GM21825 (cell line): ENCODE results near the gene RMND1.
"Not testable (repeated sequence)": the region's sequence is repeated elsewhere in the genome, so short reads cannot be mapped to it uniquely, and the experiment has no call there.

Source experiments
- ATAC-seq: cut with Tn5 transposase; IDR thresholded peaks from one replicate; pipeline ENCODE4 v1.9.1; 2021; ENCODE audit warnings: mild to moderate bottlenecking, moderate library complexity; ENCODE audit not compliant: unreplicated experiment

The RMND1 gene

DNA sequence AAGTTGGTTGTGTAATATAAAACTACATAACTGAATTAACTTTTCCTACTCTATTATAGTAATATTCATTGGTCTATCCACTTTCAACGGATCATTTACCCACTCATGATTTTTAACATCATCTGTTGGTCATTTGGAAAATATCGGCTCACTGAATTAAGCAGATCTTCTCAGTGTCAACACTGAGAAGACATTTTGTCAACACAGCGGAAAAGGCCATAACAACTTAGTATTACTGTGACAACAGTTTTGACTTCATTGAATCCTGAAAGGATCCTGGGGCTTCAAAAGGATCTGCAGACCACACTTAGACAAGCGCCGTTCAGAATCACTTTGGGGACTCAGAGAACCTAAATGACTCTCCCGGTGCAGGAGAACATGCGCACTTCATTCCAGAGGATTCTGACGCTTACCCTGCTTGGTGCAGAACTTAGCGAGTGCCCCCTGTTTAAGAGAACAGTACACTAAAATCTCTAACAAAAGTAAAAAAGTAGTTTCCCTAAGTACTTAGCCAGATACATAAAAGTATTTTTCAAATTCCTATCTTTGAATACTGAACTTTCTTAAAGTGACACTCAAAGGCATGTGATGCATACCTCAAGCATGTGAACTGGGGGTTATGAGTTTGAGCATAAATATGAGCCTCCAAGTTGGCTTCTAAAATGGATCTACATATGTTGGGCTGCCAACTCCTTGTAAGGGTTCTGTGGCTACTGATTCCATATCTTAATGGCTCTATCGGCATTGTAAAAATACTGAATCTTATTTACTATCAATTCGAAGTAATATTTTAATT lies 64.6 kb downstream of the RMND1 start:
- ATAC-seq, result no peak

DNA sequence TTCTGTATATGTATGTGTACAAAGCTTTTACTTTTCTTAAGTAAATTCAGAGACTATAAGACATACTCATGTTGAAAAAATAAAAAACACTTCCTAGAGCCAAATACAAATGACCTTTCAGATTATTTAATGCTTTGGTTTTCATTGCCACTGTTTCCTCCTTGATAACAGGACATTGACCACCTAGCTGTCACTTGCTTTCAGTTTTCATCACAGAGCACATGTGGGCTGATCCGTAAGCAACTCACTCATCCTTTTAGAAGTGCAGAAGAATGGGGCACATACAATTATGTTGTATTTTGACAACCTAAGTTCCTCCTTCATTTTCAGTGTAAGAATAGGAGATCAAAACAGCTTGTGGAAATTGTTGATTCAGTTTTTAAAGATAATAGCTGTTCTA lies 66.7 kb downstream of the RMND1 start:
- ATAC-seq, result no peak

DNA sequence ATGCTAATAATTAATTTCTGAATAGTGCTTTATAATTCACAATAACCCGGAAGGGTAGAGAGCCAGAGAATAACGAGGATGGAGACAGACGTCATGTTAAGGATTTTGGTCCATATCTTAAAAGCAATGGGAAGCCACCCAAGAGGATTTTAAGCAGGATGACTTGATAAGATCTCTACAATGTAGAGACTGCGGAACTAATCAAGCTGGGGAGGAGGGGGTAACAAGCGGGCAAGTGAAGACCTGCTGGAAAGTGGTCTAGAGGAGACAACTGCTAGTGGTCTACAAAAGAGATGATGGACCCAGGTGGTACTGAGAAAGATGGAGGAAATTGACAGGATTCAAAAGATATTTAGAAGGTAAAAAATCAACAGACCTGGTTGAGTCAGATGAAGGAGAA lies 67.8 kb downstream of the RMND1 start:
- ATAC-seq, result no peak

DNA sequence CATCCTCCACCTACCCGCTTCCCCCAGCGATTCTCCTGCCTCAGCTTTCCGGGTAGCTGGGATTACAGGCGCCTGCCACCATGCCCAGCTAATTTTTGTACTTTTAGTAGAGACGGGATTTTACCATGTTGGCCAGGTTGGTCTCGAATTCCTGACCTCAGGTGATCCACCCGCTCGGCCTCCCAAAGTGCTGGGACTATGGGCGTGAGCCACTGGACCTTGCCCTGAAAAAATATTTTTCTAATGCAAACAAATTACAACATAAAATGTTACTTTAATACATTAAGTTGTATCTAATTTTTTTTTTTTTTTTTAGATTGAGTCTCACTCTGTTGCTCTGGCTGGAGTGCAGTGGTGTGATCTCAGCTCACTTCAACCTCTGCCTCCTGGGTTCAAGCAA lies 69.3 kb downstream of the RMND1 start:
- ATAC-seq, result not testable (repeated sequence)

DNA sequence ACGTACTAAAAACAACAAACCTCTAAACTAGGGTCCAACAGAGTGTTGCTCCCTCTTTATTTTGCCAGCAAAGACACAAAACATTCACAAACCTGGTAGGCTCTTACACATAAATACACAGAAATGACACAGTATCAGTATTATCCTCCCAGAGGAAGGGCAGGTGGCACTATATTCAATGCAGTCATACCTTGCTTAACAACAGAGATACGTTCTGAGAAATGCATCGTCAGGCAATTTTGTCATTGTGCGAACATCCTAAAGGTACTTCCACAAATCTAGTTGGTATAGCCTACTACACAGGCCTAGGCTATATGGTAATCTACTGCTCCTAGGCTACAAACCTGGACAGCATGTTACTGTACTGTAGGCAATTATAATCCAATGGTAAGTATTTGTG lies 70.2 kb downstream of the RMND1 start:
- no peak for ATAC-seq

DNA sequence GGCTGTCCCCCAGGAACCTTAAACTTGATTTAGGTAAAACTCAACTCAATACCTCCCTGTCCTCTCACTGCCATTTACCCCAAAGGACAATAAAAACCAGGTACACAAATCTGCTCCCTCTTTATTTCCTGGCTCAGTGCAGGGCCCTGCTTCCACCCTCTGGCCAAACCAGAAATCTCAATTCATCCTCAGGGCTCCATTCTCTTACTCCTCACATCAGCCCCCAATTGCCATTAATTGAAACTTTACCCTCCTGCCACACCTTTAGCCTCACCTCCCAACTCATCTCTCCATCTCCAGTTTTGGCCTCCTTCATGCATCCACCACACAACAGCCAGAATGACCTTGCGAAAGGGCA lies 71.1 kb downstream of the RMND1 start:
- ATAC-seq, result peak; percentile 9

DNA sequence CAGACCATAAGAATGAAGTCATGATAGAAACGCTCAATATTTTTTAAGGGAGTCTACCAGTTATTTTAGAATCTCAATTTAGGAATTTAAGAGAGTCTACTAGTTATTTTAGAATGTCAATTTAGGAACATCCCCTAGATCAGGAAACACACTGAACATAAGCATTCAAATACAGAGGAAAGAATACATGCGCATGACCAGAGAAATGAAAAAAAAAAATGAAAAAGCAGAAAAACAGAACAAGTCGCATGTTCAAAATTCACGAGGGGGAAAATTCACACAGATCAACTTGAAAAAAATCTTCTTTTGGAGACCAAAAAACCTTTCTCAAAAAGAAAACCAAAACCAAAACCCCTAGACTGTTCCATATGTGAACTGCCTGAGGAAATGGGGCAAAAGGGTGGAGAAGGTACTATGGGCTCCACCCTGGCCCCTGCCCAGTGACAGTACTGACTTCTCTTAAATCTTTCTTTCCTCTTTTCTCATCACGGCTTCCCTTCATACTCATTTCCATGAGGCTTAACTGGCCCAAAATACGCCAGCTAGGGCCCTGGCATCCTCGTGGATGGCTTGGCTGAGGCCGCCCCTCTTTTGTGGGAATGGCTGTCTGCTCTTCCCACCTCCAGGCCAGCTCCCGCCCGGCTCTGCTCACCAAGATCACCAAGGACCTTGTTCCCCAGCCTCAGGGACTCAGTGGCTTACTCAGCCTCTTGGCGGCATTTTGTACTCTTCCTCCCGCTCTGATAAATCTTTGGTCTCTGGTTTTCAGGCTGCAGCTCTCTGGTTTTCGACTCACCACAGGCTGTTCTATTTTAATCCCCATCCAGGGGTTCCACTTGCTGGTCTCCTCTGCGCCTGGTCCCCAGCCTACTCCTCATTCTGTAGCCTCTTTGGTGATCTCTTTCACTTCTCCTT lies 71.7 kb downstream of the RMND1 start:
- ATAC-seq, result peak; percentile 60

DNA sequence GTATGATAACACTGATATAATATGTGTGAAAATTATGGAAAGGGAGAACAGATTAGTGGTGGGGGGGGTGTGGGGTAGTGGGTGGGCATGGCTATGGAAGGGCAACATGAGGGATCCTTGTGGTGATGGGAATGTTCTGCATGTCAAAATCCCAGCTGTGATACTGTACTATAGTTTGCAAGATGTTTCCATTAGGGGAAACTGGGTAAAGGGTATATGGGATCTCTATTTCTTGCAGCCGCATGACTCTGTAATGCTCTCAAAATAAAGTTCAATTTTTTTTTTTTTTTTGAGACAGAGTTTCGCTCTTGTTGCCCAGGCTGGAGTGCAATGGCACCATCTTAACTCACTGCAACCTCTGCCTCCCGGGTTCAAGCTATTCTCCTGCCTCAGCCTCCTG lies 74.8 kb downstream of the RMND1 start:
- ATAC-seq, result no peak

DNA sequence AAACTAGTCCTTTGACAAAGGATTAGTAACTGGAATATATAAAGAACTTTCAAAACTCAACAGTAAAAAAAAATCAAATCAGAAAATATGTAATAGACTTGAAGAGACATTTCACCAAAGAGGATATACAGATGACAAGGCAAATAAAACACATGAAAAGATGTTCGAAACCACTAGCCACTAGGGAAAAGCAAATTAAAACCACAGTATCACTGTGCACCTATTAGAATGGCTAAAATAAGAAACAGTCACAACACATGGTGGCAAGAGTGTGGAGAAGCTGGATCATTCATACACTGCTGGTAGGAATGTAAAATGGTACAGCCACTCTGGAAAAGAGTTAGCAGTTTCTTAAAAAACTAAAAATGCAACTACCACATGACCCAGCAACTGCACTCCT lies 75.5 kb downstream of the RMND1 start:
- no peak for ATAC-seq

DNA sequence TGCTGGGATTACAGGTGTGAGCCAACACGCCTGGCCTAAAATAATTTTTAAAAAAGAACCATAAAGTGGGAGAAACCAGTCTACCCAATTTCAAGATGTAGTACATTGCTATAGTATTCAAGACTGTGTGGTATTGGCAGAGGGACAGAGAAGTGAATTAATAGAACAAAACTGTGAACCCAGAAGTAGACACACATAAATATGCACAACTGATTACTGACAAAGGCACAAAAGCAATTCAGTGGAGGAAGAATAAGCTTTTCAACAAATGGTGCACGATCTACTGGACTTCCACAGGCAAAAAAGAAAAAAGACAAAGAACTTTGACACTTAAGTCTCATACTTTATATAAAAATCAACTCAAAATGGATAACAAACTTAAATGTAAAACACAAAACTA lies 76.1 kb downstream of the RMND1 start:
- ATAC-seq, result no peak

DNA sequence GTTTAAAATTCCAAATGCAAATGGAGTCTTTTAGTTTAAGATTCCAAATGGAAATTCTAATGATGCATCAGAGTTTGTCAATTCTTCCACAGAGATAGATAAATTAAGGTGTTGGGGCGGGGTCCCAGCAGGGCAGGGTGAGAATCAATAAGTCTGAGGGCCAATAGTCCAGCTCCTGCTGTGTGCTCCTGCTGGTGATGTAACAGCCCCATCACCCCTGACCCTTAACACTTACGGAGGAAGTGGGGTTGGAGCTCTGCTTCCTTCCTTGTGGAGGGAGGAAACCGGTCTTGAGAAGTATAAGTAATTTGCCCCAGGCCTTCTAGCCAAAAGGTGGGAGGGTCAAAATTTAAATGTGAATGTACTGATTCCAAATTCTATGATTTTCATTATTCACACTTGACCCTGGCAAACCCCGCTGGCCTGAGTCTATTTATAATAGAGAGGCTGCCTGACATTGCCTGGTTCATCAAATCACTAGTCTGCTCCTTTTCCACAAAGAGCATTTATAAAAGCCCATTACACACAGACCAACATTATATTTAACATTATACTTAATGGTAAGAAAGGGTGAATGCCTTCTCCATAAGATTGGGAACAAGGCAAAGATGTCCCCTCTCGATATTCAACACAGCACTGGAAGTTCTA lies 77.8 kb downstream of the RMND1 start:
- no peak for ATAC-seq

DNA sequence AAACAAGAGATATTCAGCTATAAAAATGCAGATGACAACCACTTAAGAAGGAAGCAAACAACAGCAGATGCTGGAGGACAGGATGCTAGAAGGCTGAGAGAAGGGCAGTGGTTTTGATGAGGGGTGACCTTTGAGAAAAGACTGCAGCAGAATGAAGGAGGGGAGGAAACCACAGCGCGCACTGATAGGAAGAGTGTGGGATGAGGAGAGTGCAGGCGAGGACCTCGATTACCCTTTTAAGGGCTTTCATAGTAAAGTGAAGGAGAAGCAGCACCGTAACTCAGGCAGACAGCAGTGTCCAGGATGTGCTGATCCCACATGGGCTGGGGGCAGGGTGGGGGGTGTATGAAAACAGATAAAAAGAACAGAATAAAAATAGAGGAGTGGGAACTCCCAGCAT lies 79.8 kb downstream of the RMND1 start:
- no peak for ATAC-seq

DNA sequence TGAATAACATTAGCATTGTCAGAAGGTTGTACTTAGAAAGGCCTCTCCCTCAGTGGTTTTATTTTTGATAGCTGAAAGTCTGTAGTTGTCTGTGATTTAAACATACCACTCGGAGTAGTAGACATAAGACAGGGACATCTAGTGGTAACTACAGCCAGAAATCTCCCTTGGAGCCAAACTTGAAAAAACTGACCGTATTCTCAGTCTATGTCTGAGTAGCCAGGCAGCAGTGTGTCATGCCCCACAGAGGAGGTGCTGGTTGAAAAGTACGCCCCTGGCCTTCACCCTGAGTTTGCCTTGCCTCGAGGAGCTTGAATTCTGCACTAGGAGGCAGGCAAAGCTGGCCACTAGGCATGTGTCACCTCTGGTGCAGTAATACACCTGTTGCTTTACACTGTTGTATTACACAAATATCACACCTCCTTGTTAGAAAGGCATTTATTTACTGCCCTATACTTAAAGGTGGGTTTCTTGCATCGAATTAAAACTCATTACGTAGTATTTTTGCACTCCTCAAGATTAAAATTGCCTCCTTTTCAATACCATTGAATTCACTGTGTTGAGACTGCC lies 81.3 kb downstream of the RMND1 start:
- no peak for ATAC-seq

DNA sequence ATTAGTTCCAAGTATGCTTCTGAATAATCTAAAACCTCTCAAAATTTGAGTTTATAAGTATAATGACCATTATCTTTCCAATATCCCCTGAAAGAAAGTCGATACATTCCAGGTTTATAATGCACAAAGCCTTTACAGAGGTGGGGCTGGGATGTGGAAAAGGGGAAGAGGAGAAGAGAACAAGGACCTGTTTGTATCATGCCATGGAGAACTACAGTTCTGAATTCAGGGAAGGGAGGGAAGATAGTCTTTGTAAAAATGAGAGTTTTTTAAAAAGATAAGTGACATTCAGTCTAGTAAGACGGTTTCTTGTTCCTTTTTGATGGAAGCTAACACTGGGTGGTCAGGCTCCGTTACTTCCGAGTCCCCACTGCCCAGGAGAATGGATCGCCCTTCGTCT lies 86.7 kb downstream of the RMND1 start:
- no peak for ATAC-seq

DNA sequence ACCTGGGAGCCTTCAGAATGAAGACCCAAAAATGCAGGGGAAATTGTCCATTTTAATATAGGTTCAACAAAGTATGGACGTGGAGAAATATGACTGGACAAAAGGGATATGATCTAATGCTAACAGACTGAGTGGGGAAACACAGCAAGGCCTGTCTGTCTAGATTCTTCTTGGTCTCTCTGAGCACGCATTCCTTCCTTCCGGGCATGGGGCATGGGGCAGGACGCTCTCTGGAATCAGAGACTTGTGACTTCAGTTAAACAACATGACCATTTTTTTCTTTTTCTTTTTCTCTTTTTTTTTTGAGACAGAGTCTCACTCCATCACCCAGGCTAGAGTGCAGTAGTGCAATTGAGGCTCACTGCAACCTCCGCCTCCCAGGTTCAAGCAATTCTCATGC lies 92.4 kb downstream of the RMND1 start:
- ATAC-seq, result no peak

DNA sequence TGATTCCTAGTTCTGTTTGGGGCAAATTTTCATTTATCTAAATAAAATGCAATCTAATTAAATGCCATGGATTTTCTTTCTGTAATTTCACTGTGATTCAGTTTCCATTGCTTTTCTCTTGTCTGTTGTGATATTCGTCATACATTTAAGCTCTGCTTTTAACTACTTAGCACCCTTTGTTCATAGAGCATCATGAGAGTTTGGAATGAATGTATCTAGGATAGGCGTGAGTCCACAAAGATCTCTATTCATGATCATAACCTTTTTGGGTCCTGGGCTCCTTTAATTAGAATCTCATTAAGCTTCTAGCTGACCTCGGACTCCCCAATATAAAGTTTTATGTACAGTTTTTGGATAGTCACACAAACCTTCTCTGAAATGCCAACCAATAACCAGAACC lies 93.5 kb downstream of the RMND1 start:
- no peak for ATAC-seq

DNA sequence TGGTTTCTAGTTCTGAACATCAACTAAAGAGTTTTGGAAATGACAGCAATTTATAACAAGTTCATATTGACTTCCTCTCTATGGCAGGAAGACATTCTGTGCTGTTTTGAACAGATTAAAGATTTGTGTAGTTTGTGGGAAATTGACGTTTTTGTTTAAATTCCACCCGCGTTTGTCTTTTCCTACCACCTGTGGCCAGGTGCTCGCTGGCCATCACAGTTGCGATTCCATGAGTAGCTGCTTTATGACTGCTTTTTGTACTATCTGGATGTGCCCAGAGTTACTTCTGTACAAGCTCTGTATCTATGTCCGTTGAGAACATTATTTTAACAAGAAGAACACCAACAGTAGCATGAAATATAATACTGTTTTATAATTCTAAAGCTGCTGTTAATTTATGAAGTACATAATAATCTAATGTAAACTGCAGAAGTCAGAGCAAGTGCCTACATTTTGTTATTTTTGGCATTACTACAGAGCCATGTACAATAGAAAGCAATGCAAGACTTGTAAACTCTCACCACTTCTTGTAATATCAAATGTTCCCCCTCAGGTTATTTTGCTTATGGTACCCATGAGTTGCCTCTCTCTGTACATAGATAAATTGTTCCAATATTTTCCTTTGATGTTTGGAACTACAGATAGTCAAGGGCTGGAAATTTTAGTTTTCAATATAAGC lies 94.0 kb downstream of the RMND1 start:
- no peak for ATAC-seq

DNA sequence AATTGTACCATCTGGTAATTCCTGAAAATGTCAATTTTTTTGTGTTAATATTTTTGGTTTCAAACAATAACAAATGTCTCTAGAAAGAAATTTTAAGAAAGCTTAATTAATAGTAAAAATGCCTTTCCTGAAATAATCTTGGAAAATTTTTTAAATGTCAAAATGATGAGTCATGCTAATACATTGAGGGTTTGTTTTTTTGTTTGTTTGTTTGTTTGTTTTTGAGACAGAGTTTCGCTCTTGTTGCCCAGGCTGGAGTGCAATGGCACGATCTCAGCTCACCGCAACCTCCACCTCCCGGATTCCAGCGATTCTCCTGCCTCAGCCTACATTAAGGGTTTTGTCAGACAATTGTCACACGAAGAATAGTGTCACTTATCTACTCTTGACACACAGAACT lies 94.9 kb downstream of the RMND1 start:
- not testable (repeated sequence) for ATAC-seq
